ENCODE results near the gene MACROD1.

DNA sequence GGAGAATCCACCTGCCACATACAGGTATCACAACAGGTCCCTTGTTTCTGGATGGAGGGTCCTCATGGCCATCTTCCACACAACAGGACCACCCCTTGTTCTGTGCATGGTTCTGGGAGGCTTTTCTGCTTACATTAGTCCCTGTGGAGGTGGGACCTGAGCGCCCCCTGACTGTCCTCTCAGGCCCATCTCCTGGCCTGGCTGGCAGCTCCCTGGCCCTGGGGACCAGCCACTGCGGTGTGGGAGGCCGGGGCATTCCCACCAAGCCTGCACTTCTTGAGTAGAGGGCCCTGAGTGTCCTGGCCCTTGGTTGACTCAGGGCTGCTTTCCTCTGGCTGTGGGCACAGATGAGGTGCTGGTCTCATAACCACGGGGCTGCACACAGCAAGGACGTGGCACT is 186.5 kb downstream of the MACROD1 start:
- TF ChIP-seq ZNF219 (CRISPR knock-in tag; IDR thresholded peaks at IDR 0.05; ENCODE audit: borderline replicate concordance): no peak
- TF ChIP-seq FOXP1 (CRISPR knock-in tag; IDR thresholded peaks at IDR 0.05; ENCODE audit: borderline replicate concordance): no peak
- no peak for TF ChIP-seq GABPB1 (CRISPR knock-in tag; IDR thresholded peaks at IDR 0.05)
- TF ChIP-seq JUN (CRISPR knock-in tag; IDR thresholded peaks at IDR 0.05): no peak
- TF ChIP-seq ZNF121 (CRISPR knock-in tag; IDR thresholded peaks at IDR 0.05): no peak
- TF ChIP-seq CBFB (CRISPR knock-in tag; IDR thresholded peaks at IDR 0.05; ENCODE audit: low read depth): no peak

Measured in WTC11 (cell line).